ENCODE data around the gene PREX1. TPM values are rescaled to one million over a fixed set of nuclear protein-coding genes. Genes with fewer than 3 reads are reported as not detected.
A peak's percentile ranks its signal among the peaks of the same experiment; 100 is the strongest.

The PREX1 gene
- total RNA-seq, 1 experiment from 2014 or later, result 9.5 TPM

DNA sequence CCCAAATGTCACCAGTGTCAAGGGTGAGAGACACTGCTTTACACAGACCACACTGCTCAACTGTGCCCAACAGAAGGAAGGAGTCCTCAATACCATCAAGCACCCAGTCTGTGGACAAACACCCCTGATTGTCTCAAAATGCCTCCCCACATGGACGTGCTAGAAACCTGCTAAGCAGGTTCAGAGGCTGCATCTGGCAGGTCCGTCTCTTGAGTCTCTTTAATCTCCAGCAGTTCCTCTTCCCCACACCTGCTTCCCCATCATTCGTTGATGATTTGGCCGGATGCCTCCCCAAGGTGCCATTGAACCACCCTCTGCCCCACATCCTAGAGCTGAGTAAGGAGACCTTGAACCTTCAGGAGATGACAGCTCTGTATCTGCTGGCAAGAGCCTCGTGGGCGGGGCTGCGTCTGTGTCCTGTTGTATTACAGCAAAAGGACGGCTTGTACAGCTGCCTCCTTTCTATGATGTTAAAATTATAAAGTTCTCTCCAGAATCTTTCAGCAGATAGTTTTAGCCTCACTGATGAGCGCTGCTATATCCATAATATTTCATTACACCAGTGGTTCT lies 179.2 kb downstream of the PREX1 start:
- Histone ChIP-seq H3K36me3 (ENCODE audit: control insufficient read depth, insufficient read depth, low read length) (no peaks in the 10 kb centered on the region), H3K27me3 (replicated peaks; ENCODE audit: control insufficient read depth, insufficient read depth, low read length) (no peaks in the 10 kb centered on the region), H3K9me3 (no peaks in the 10 kb centered on the region), H3K4me3 (ENCODE audit: low read depth, low read length) (no peak overlapping the region), H3K4me1 (peaks cover 9% of the 10 kb centered on the region; the same call in 1 of the 2 replicates)
- DNase-seq, result peak in 1 of 2 experiments; percentile 43
- Mint-ChIP-seq H3K36me3 (ENCODE audit: insufficient read depth, unreplicated experiment) (no peaks in the 10 kb centered on the region), H3K4me3 (ENCODE audit: unreplicated experiment) (no peak overlapping the region), H3K27ac (ENCODE audit: unreplicated experiment) (no peak overlapping the region), H3K9me3 (ENCODE audit: unreplicated experiment) (no peaks in the 10 kb centered on the region), H3K27me3 (ENCODE audit: insufficient read depth, unreplicated experiment) (no peaks in the 10 kb centered on the region), H3K4me1 (ENCODE audit: low read depth, unreplicated experiment) (peaks cover 8% of the 10 kb centered on the region)
- intact Hi-C loops (cut with micrococcal nuclease; ENCODE audit: unreplicated experiment), result no loop called here
- ChIA-PET CTCF (interaction anchor here (4.0 kb wide), 1 partner anchor 9 kb away, joined by 39 read pairs; no protein-coding TSS in a partner anchor), POLR2A (no interaction called here)
- BruUV-seq (replicated peaks), result no TSS peak
- TF ChIP-seq, protein P1, sequence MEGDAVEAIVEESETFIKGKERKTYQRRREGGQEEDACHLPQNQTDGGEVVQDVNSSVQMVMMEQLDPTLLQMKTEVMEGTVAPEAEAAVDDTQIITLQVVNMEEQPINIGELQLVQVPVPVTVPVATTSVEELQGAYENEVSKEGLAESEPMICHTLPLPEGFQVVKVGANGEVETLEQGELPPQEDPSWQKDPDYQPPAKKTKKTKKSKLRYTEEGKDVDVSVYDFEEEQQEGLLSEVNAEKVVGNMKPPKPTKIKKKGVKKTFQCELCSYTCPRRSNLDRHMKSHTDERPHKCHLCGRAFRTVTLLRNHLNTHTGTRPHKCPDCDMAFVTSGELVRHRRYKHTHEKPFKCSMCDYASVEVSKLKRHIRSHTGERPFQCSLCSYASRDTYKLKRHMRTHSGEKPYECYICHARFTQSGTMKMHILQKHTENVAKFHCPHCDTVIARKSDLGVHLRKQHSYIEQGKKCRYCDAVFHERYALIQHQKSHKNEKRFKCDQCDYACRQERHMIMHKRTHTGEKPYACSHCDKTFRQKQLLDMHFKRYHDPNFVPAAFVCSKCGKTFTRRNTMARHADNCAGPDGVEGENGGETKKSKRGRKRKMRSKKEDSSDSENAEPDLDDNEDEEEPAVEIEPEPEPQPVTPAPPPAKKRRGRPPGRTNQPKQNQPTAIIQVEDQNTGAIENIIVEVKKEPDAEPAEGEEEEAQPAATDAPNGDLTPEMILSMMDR (IDR thresholded peaks at IDR 0.05; ENCODE audit: insufficient read depth in 1 of 2, low read depth in 1 of 2, low read length in 1 of 2, severe bottlenecking in 1 of 2, unreplicated experiment in 1 of 2), result no peak

GRCh38 chr20:48647858-48648257 lies 179.9 kb downstream of the PREX1 start:
- Mint-ChIP-seq H3K27ac (ENCODE audit: unreplicated experiment) (no peak overlapping the region), H3K4me3 (ENCODE audit: unreplicated experiment) (no peak overlapping the region), H3K9me3 (ENCODE audit: unreplicated experiment) (no peaks in the 10 kb centered on the region), H3K36me3 (ENCODE audit: insufficient read depth, unreplicated experiment) (no peaks in the 10 kb centered on the region), H3K4me1 (ENCODE audit: low read depth, unreplicated experiment) (peaks cover 8% of the 10 kb centered on the region), H3K27me3 (ENCODE audit: insufficient read depth, unreplicated experiment) (no peaks in the 10 kb centered on the region)
- no peaks in the 10 kb centered on the region for H3K27me3 ChIP-seq (replicated peaks; ENCODE audit: control insufficient read depth, insufficient read depth, low read length)
- CTCF ChIA-PET, result interaction anchor here (0.7 to 4.0 kb wide), 2 partner anchors 10 to 19 kb away, joined by 3 to 39 read pairs; no protein-coding TSS in a partner anchor
- no peaks in the 10 kb centered on the region for H3K9me3 ChIP-seq
- TF ChIP-seq, protein P1 (IDR thresholded peaks at IDR 0.05; ENCODE audit: insufficient read depth in 1 of 2, low read depth in 1 of 2, low read length in 1 of 2, severe bottlenecking in 1 of 2, unreplicated experiment in 1 of 2), result no peak
- DNase-seq, result no peak
- no TSS peak for BruUV-seq (replicated peaks)
- no peak overlapping the region for H3K4me3 ChIP-seq (ENCODE audit: low read depth, low read length)
- H3K36me3 ChIP-seq (ENCODE audit: control insufficient read depth, insufficient read depth, low read length), result no peaks in the 10 kb centered on the region
- peaks cover 9% of the 10 kb centered on the region; the same call in 1 of the 2 replicates for H3K4me1 ChIP-seq
- intact Hi-C loops (cut with micrococcal nuclease; ENCODE audit: unreplicated experiment), result no loop called here
- POLR2A ChIA-PET, result no interaction called here

DNA sequence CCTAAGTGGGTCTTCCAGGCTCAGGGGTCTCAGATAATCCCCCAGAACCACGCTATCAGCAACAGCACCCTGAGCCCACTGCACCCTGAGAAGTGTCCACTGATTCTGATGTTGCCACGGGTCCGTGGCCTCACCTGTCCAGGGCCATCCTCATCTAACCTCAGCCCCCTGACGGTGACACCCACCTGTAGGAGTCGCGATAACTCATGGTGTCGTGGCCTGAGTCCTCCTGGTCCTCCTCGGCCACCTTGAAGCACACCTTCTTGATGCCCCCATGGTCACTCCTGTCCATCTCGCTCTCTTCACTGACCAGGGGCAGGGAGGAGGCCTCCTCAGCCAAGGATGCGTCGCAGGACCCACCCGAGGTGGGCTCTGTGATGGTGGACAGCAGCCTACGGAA lies 182.1 kb downstream of the PREX1 start:
- BruUV-seq (replicated peaks), result no TSS peak
- Histone ChIP-seq H3K4me3 (ENCODE audit: low read depth, low read length) (no peak overlapping the region), H3K27me3 (replicated peaks; ENCODE audit: control insufficient read depth, insufficient read depth, low read length) (no peaks in the 10 kb centered on the region), H3K4me1 (peaks cover 9% of the 10 kb centered on the region; the same call in 1 of the 2 replicates), H3K9me3 (no peaks in the 10 kb centered on the region), H3K36me3 (ENCODE audit: control insufficient read depth, insufficient read depth, low read length) (no peaks in the 10 kb centered on the region)
- intact Hi-C loops (cut with micrococcal nuclease; ENCODE audit: unreplicated experiment), result no loop called here
- Mint-ChIP-seq H3K9me3 (ENCODE audit: unreplicated experiment) (no peaks in the 10 kb centered on the region), H3K4me1 (ENCODE audit: low read depth, unreplicated experiment) (peaks cover 8% of the 10 kb centered on the region), H3K27ac (ENCODE audit: unreplicated experiment) (no peak overlapping the region), H3K36me3 (ENCODE audit: insufficient read depth, unreplicated experiment) (no peaks in the 10 kb centered on the region), H3K27me3 (ENCODE audit: insufficient read depth, unreplicated experiment) (no peaks in the 10 kb centered on the region), H3K4me3 (ENCODE audit: unreplicated experiment) (no peak overlapping the region)
- DNase-seq, result no peak
- ChIA-PET POLR2A (no interaction called here), CTCF (no interaction called here)
- TF ChIP-seq, protein P1 (IDR thresholded peaks at IDR 0.05; ENCODE audit: insufficient read depth in 1 of 2, low read depth in 1 of 2, low read length in 1 of 2, severe bottlenecking in 1 of 2, unreplicated experiment in 1 of 2), result no peak

All from Caco-2 (cell line).